Stromal cell of bone marrow (primary cell): ENCODE measurements around the gene KRT35.
A peak's percentile ranks its signal among the peaks of the same experiment; 100 is the strongest.
"Not testable (repeated sequence)": the region's sequence is repeated elsewhere in the genome, so short reads cannot be mapped to it uniquely, and the experiment has no call there.

ENCODE experiments used
- DNase-seq: peaks from one replicate; pipeline ENCODE4 v3.0.0-alpha.2; 2012; ENCODE audit warnings: low read depth

KRT35 gene

GRCh38 chr17:41453066-41453465, 27.9 kb downstream of the KRT35 start:
- DNase-seq: no peak

GRCh38 chr17:41452281-41452680, 28.7 kb downstream of the KRT35 start:
- no peak for DNase-seq

- DNase-seq: no peak
Measured at GRCh38 chr17:41451154-41451728, 29.7 kb downstream of the KRT35 start.

- DNase-seq: no peak
Measured at GRCh38 chr17:41449008-41449407, 31.9 kb downstream of the KRT35 start.

DNA sequence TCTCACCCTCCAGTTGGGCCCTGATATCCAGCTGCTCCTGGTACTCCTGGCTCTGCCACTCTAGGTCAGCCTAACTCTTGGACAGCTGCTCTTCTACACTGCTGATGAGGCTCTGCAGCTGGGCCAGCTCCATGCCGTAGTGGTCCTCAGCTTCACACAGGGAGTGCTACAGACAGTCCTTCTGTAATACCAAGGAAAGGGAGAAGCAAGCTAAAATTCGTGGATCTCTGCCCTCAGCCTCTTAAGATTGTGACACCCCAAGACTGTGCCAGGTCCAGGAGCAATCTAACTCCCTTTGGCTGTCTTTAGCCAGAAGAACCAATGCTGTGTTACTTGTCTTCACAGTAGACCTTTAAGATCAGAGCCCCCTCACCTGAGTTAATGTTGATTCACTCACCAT, 32.4 kb downstream of the KRT35 start:
- no peak for DNase-seq

DNA sequence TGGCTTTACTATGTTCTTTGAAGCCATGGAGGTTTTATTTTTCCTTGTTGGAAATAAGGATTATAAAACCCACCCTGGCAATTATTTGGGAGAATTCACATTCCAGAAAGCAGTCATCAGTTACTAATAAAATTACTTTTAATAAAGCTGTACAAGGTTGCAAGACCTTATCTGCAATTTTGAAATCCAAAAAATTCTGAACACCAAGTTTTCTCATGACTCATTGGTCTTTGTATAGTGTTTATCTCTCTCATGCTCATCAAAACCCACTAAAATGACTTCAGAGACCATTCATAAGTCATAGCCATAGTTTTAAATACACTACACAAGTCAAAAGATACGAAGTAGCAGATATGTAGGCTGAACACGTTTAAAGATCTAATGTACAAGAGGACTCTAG, 34.1 kb downstream of the KRT35 start:
- no peak for DNase-seq

DNA sequence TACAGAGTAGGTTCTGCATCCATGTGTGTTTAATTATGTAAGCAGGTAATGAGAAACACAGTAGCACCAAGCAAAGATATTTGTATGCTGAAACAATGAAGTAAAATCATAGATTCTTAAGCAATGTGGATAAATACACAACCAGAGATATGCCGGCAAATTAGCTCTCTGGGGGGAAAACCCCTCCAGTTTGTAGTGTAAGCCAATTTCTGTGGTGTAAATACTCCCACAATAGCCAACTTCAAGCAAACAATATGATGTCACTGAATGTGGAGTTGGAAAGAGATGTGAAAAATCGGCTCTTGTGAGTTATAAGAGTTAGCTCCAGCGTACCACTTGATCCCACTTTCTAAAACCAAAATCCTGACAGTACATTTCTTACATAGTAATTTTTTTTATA, 36.3 kb downstream of the KRT35 start:
- no peak for DNase-seq

- DNase-seq: peak; percentile 36
Measured at GRCh38 chr17:41444186-41444585, 36.8 kb downstream of the KRT35 start.

DNA sequence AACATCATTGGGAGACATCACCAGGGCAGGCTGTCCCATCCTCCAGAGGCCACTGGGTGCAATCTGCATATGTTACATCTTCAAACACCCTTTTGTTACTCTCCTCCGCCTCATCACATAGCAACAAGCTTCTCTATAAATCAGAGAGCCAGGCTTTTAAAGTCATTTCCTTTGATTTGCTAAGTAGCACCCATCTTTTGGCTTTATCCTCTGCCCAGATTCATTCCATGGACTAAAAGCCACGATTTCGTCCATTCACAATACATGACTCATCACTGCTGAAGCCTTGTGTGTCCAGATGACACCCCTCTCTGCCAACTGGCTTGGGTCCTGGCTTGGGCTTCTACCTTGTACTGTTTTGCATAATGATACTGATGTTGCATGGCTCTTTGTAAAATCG, 38.2 kb downstream of the KRT35 start:
- DNase-seq: no peak

GRCh38 chr17:41440531-41441033, 40.4 kb downstream of the KRT35 start, which contains the start of gene KRT38:
Gene KRT38, minus strand, starts transcription at chr17:41440983. Its CDS starts 62 bp downstream, at chr17:41440921.
- DNase-seq: no peak

DNA sequence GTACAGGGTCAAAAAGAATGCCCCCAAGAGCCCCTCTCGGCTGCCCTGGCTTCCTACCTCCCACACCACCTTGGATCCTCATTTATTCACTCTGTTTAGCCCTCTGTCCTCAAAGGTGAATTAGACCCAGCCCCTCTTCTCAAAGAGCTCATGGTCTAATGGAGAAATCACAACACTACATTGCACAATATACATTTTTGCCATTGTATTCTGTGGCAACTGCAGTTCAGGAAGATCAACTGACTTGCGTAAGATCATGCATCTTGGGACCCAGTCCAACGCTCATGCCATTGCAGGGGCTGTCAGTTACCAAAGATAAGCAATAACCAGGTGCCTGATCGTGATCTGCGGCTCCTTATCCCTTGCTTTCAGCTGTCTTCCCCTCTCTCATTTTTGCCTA, 41.6 kb downstream of the KRT35 start:
- no peak for DNase-seq

DNA sequence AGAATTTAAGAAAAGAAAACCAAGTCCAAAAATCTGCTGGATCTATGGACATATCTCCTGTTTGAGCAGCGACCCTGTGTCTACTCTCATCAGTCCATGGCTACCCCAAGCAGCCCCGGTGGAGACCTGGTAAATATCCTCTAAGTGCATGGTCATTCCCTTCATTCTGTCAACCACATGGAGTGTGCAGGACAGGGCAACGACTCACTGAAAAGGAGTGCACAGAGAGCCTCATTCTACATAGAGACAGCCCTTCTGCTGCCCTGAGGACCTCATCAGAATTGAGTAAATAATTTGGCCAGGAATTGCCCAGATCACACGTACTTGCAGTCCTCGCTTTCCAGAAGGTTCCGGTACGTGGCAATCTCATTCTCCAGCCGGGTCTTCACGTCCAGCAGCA, 43.2 kb downstream of the KRT35 start:
- no peak for DNase-seq

- DNase-seq: no peak
Measured at GRCh38 chr17:41437254-41437653, 43.7 kb downstream of the KRT35 start.

- DNase-seq: no peak
Measured at GRCh38 chr17:41434415-41434814, 46.5 kb downstream of the KRT35 start.

DNA sequence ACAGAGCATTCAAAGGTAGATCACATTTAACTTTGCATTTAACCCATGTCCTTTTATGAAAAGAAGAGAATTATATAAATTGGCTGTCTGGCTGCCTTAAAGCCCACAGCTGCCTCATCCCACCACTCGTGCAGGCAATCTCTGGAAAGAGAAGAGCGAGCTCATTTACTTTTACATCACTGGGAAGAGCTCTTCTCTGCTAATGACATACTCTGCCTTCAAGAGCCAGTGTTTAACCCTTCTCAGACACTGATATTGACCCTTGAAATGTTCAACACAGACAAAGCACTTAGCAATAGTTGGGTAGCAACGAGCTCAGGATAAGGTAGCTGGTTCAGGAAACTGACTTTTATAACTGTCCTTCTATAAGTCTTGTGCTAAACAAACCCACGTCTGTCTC, 46.9 kb downstream of the KRT35 start:
- no peak for DNase-seq

GRCh38 chr17:41433586-41433985, 47.4 kb downstream of the KRT35 start:
- no peak for DNase-seq

DNA sequence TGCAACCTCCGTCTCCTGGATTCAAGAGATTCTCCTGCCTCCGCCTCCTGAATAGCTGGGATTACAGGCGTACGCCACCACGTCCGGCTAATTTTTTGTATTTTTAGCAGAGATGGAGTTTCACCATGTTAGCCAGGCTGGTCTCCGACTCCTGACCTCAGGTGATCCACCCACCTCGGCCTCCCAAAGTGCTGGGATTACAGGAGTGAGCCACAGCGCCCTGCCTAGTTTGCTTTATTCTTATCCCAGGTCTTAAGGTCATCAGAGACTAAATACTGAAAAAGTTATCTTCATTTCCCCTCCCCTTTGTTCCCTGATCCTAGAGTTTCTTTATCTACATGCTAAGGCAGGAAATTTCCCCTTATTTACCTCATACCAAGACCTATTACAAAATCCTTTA, 50.6 kb downstream of the KRT35 start:
- DNase-seq: not testable (repeated sequence)

DNA sequence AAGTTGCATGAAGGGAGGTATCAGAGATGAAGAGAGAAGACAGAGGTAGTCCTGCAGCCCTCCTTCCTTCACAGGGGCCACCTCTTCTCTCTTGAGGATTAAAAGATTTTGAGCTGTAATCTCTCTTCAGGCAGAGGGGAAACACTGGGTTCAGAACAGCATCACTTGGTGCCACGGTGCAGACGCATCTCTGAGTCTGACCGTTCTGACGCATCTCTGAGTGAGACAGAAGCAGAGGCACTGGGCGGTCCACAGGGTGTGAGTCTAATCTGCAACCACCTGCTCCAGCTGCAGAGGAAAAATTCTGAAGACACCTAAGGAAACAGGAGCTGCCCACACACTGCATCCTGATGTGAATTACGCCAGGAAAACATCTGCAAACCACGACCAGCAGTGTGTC, 51.3 kb downstream of the KRT35 start:
- DNase-seq: no peak

DNA sequence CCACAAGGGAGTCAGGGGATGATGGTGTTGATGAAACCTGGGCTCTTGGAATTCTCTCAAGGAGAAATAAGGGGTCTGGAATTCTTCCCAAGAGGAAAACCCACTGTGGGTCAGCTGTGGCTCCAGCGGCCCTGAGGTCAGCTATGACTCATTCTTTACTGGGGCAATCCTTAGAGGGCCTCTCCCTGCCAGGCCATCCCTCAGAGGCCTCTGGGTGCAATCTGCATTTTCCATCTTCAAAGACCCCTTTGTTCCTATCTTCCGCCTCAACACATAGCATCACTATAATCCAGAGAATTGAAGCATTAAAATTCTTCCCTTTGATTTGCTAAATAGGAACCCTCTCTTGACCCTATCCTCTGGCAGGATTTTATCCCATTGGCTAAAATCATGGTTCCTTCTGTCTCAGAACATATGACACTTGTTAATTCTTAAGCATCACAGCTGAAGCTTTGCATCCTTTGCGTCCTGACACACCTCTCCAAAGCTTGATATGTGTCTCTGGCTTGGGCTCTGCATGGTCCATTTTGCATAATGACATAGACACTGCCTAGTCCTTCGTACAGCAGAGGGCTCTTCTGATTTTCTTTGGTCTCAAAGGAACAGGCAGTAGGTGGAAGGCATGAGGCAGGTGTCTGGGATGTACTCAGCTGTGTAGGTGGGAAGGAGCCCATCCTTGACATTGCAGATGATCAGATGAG, 52.2 kb downstream of the KRT35 start:
- DNase-seq: no peak
